HL-60 (cell line): Measurements from ENCODE around the gene PRDM7.
"Not testable (repeated sequence)": the region's sequence is repeated elsewhere in the genome, so short reads cannot be mapped to it uniquely, and the experiment has no call there.

Experiments used
- GABPA ChIP-seq: IDR thresholded peaks from 2 replicates; pipeline ENCODE4 v1.6.1; 2012; ENCODE audit warnings: low read depth
- POLR2AphosphoS5 ChIP-seq: IDR thresholded peaks from 2 replicates; pipeline ENCODE4 v1.6.1; 2012; ENCODE audit warnings: low read depth
- SPI1 ChIP-seq: IDR thresholded peaks from 2 replicates; pipeline ENCODE4 v1.6.1; 2012; ENCODE audit warnings: low read depth, mild to moderate bottlenecking, borderline replicate concordance
- TF ChIP-seq, protein P1 (sequence below): IDR thresholded peaks from one replicate; pipeline ENCODE4 v1.5.1; 2011; ENCODE audit warnings: low read length, control low read depth, inconsistent platforms; ENCODE audit not compliant: insufficient read depth
- TF ChIP-seq, protein P2 (sequence below): IDR thresholded peaks from 2 replicates; pipeline ENCODE4 v1.6.1; 2012; ENCODE audit warnings: low read depth; ENCODE audit not compliant: insufficient replicate concordance

DNA sequence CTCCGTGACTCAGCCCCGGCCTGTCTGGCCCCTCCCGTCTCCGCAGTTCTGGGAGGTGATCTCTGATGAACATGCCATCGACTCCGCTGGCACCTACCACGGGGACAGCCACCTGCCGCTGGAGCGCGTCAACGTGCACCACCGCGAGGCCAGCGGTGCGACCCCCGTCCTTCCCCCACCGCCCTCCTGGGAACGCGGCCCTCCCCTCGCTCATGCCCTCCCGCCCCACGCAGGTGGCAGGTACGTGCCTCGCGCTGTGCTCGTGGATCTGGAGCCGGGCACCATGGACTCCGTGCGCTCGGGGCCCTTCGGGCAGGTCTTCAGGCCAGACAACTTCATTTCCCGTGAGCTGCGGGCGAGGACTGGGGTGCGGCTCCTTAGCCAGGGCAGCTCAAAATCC lies 17.2 kb upstream of the PRDM7 start:
- not testable (repeated sequence) for TF ChIP-seq POLR2AphosphoS5, GABPA, SPI1
- TF ChIP-seq, protein P1, sequence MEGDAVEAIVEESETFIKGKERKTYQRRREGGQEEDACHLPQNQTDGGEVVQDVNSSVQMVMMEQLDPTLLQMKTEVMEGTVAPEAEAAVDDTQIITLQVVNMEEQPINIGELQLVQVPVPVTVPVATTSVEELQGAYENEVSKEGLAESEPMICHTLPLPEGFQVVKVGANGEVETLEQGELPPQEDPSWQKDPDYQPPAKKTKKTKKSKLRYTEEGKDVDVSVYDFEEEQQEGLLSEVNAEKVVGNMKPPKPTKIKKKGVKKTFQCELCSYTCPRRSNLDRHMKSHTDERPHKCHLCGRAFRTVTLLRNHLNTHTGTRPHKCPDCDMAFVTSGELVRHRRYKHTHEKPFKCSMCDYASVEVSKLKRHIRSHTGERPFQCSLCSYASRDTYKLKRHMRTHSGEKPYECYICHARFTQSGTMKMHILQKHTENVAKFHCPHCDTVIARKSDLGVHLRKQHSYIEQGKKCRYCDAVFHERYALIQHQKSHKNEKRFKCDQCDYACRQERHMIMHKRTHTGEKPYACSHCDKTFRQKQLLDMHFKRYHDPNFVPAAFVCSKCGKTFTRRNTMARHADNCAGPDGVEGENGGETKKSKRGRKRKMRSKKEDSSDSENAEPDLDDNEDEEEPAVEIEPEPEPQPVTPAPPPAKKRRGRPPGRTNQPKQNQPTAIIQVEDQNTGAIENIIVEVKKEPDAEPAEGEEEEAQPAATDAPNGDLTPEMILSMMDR, result not testable (repeated sequence)
- TF ChIP-seq, protein P2, sequence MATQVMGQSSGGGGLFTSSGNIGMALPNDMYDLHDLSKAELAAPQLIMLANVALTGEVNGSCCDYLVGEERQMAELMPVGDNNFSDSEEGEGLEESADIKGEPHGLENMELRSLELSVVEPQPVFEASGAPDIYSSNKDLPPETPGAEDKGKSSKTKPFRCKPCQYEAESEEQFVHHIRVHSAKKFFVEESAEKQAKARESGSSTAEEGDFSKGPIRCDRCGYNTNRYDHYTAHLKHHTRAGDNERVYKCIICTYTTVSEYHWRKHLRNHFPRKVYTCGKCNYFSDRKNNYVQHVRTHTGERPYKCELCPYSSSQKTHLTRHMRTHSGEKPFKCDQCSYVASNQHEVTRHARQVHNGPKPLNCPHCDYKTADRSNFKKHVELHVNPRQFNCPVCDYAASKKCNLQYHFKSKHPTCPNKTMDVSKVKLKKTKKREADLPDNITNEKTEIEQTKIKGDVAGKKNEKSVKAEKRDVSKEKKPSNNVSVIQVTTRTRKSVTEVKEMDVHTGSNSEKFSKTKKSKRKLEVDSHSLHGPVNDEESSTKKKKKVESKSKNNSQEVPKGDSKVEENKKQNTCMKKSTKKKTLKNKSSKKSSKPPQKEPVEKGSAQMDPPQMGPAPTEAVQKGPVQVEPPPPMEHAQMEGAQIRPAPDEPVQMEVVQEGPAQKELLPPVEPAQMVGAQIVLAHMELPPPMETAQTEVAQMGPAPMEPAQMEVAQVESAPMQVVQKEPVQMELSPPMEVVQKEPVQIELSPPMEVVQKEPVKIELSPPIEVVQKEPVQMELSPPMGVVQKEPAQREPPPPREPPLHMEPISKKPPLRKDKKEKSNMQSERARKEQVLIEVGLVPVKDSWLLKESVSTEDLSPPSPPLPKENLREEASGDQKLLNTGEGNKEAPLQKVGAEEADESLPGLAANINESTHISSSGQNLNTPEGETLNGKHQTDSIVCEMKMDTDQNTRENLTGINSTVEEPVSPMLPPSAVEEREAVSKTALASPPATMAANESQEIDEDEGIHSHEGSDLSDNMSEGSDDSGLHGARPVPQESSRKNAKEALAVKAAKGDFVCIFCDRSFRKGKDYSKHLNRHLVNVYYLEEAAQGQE, result not testable (repeated sequence)
